ENCODE data around the gene PEX10.

PEX10 gene

DNA sequence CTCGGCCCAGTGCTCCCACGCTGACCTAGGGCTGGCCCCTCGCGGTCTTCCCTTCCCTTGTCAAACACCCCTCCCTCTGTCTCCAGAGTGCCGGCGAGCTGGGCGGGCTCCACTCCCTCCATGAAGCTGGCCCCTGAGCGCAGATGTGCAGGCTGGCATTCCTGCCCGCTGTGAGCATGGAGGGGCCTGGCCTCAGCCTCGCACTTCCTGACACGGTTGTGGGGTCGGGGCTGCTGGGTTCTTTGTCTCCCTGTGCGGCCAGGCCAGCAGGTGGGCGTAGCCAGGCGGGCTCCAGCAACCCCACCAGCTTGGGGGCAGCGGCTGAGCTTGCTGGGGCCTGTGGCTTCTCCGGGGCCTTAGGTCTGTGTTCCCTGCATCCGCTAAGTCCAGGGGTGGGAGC is 14.2 kb upstream of the PEX10 start:
- H3K4me1 ChIP-seq (ENCODE audit: control insufficient read depth, insufficient read depth, low read length), result no peaks in the 10 kb centered on the region
- no peak overlapping the region for H3K4me3 ChIP-seq (ENCODE audit: low read length in 2 of 2)
- peaks cover 5 to 12% of the 10 kb centered on the region in 2 donors for H3K9me3 ChIP-seq (ENCODE audit: control insufficient read depth in 2 of 2, low read length in 2 of 2)
- H3K9ac ChIP-seq (ENCODE audit: low read length in 2 of 2), result no peak overlapping the region
- no peaks in the 10 kb centered on the region for H3K36me3 ChIP-seq (ENCODE audit: control insufficient read depth in 2 of 2, insufficient read depth in 2 of 2, low read length in 2 of 2)
- H3K27ac ChIP-seq (ENCODE audit: low read length), result no peak overlapping the region
- H3K27me3 ChIP-seq (ENCODE audit: control insufficient read depth in 1 of 2, insufficient read depth in 2 of 2, low read length in 2 of 2), result peaks cover 6 to 15% of the 10 kb centered on the region in 2 donors

DNA sequence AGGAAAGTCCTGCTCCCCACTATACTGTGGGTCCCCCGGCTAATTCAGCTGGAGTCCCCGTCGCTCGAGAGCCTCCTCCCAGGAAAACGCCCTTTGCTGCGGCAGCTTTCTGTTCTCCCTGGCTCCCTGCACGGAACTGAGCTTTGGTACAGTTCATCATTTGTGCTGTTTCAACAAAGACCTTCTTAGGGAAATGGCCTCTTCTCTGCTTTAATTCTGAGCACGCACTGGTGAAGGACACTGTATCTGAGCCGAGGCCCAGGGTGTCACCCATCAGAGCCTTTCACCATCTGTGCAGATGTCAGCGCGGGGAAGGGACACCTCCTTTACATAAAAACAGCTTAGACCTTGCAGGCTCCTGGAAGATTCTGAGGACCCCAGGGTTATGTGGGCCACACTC is 13.5 kb upstream of the PEX10 start:
- Histone ChIP-seq H3K4me3 (ENCODE audit: low read length in 2 of 2) (no peak overlapping the region), H3K27me3 (ENCODE audit: control insufficient read depth in 1 of 2, insufficient read depth in 2 of 2, low read length in 2 of 2) (peaks cover 1 to 15% of the 10 kb centered on the region in 2 donors), H3K9ac (ENCODE audit: low read length in 2 of 2) (no peak overlapping the region), H3K9me3 (ENCODE audit: control insufficient read depth in 2 of 2, low read length in 2 of 2) (peaks cover 5 to 12% of the 10 kb centered on the region in 2 donors), H3K36me3 (ENCODE audit: control insufficient read depth in 2 of 2, insufficient read depth in 2 of 2, low read length in 2 of 2) (no peaks in the 10 kb centered on the region), H3K27ac (ENCODE audit: low read length) (no peak overlapping the region), H3K4me1 (ENCODE audit: control insufficient read depth, insufficient read depth, low read length) (no peaks in the 10 kb centered on the region)

DNA sequence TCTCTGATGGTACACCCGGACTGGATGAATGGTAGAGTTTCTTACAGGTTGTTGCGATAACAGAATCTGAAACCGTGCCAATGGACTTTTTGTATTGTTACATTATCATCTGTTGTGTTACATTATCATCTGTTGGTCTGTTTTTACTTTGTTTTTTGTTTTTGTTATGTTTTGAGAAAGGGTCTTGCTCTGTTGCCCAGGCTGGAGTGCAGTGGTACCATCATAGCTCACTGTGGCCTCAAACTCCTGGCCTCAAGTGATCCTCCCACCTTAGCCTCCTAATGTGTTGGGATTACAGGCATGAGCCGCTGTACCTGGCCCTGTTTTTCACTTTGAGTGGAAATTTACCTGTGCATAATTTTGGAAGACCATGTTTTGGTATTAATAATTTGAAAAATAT is 10.2 kb upstream of the PEX10 start:
- Histone ChIP-seq H3K36me3 (ENCODE audit: control insufficient read depth in 2 of 2, insufficient read depth in 2 of 2, low read length in 2 of 2) (no peaks in the 10 kb centered on the region), H3K27me3 (ENCODE audit: control insufficient read depth in 1 of 2, insufficient read depth in 2 of 2, low read length in 2 of 2) (peaks cover 26% of the 10 kb centered on the region in 2 donors), H3K4me3 (ENCODE audit: low read length in 2 of 2) (no peak overlapping the region), H3K4me1 (ENCODE audit: control insufficient read depth, insufficient read depth, low read length) (no peaks in the 10 kb centered on the region), H3K27ac (ENCODE audit: low read length) (no peak overlapping the region), H3K9ac (ENCODE audit: low read length in 2 of 2) (no peak overlapping the region), H3K9me3 (ENCODE audit: control insufficient read depth in 2 of 2, low read length in 2 of 2) (peaks cover 5 to 9% of the 10 kb centered on the region in 2 donors)

- H3K36me3 ChIP-seq (ENCODE audit: control insufficient read depth in 2 of 2, insufficient read depth in 2 of 2, low read length in 2 of 2), result no peaks in the 10 kb centered on the region
Measured at GRCh38 chr1:2419416-2419815, 7.1 kb upstream of the PEX10 start.

DNA sequence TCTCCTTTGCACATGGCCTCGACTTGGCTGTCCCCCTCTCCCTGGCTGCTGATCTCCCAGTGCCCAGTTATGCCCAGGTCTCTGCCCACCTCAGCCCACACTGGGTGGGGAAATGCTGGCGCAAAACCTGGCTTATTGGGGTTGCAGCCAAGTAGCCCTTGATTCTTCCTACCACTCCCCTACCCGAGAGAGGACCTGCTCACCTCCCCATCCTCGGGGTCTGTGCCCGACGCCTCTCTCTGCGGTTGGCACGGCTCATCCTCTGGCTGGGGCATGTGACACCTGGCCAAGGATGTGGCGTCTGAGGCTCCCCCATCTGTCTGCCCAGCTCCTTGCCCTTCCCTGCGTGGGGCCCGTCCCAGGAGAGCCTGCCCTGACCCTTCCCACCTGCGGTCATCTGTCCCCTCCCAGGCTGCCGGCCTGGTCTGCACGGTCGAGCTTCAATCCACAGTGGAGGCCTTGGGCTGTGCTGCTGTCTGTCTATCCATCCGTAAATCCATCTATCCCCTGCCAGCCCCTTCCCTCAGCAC is 6.5 kb upstream of the PEX10 start:
- Histone ChIP-seq H3K4me1 (ENCODE audit: control insufficient read depth, insufficient read depth, low read length) (peaks cover 8% of the 10 kb centered on the region), H3K27me3 (ENCODE audit: control insufficient read depth in 1 of 2, insufficient read depth in 2 of 2, low read length in 2 of 2) (peaks cover 30 to 37% of the 10 kb centered on the region in 2 donors), H3K4me3 (ENCODE audit: low read length in 2 of 2) (no peak overlapping the region), H3K9me3 (ENCODE audit: control insufficient read depth in 2 of 2, low read length in 2 of 2) (peaks cover 5 to 9% of the 10 kb centered on the region in 2 donors), H3K9ac (ENCODE audit: low read length in 2 of 2) (no peak overlapping the region), H3K27ac (ENCODE audit: low read length) (no peak overlapping the region), H3K36me3 (ENCODE audit: control insufficient read depth in 2 of 2, insufficient read depth in 2 of 2, low read length in 2 of 2) (no peaks in the 10 kb centered on the region)

More at GRCh38 chr1:2419416-2419815, 7.1 kb upstream of the PEX10 start:
- H3K4me1 ChIP-seq (ENCODE audit: control insufficient read depth, insufficient read depth, low read length), result peaks cover 2% of the 10 kb centered on the region
- no peak overlapping the region for H3K27ac ChIP-seq (ENCODE audit: low read length)
- no peak overlapping the region for H3K4me3 ChIP-seq (ENCODE audit: low read length in 2 of 2)
- no peak overlapping the region for H3K9ac ChIP-seq (ENCODE audit: low read length in 2 of 2)
- H3K9me3 ChIP-seq (ENCODE audit: control insufficient read depth in 2 of 2, low read length in 2 of 2), result peaks cover 5 to 9% of the 10 kb centered on the region in 2 donors
- peaks cover 30 to 37% of the 10 kb centered on the region in 2 donors for H3K27me3 ChIP-seq (ENCODE audit: control insufficient read depth in 1 of 2, insufficient read depth in 2 of 2, low read length in 2 of 2)

DNA sequence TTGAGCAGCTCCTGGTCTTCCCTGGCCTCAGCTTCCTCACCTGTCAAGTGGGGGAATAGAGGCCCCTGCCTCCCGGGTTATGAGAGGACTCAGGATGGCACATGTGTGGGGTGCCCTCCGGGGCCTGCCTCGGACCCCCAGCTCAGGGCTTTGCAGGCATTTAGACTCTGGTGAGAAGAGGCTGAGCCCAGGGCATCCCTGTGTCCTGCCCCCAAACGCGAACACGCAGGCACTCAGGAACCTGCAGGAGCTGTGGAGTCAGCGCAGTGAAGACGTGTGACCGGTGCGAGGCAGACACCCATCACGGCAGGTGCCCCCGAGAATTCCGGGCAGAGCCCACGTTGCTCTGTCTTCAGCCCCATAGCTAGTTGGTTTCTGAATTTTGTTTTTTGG is 5.5 kb upstream of the PEX10 start:
- no peak overlapping the region for H3K4me3 ChIP-seq (ENCODE audit: low read length in 2 of 2)
- no peak overlapping the region for H3K27ac ChIP-seq (ENCODE audit: low read length)
- H3K9ac ChIP-seq (ENCODE audit: low read length in 2 of 2), result no peak overlapping the region
- H3K9me3 ChIP-seq (ENCODE audit: control insufficient read depth in 2 of 2, low read length in 2 of 2), result peaks cover 0 to 2% of the 10 kb centered on the region in 2 donors
- peaks cover 17% of the 10 kb centered on the region for H3K4me1 ChIP-seq (ENCODE audit: control insufficient read depth, insufficient read depth, low read length)
- H3K36me3 ChIP-seq (ENCODE audit: control insufficient read depth in 2 of 2, insufficient read depth in 2 of 2, low read length in 2 of 2), result no peaks in the 10 kb centered on the region
- peaks cover 30 to 37% of the 10 kb centered on the region in 2 donors for H3K27me3 ChIP-seq (ENCODE audit: control insufficient read depth in 1 of 2, insufficient read depth in 2 of 2, low read length in 2 of 2)

- H3K4me3 ChIP-seq (ENCODE audit: low read length in 2 of 2), result no peak overlapping the region
Measured at GRCh38 chr1:2417083-2417832, 4.9 kb upstream of the PEX10 start.

DNA sequence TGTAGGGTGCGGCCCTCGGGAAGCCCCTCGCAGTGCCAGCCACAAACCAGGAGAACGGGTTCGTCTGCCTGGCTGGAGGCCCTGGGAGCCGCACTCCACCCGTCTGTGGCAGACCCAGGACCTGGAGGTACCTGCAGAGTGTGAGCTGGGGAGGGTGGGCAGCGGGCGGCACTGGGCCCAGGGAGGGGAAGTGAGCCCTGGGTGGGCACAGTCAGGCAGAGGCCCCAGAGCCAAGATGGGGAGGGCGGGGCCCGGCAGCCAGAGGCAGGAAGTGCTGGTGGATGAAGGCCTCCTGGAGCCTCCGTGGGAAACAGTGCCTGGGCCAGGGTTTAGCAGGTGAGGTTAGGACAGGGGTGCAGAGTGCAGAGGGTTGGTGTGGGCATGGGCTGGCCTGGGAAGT is 4.0 kb upstream of the PEX10 start:
- Histone ChIP-seq H3K9me3 (ENCODE audit: control insufficient read depth in 2 of 2, low read length in 2 of 2) (no peaks in the 10 kb centered on the region), H3K9ac (ENCODE audit: low read length in 2 of 2) (no peak overlapping the region), H3K4me3 (ENCODE audit: low read length in 2 of 2) (no peak overlapping the region), H3K36me3 (ENCODE audit: control insufficient read depth in 2 of 2, insufficient read depth in 2 of 2, low read length in 2 of 2) (no peaks in the 10 kb centered on the region), H3K27me3 (ENCODE audit: control insufficient read depth in 1 of 2, insufficient read depth in 2 of 2, low read length in 2 of 2) (peaks cover 30 to 37% of the 10 kb centered on the region in 2 donors), H3K4me1 (ENCODE audit: control insufficient read depth, insufficient read depth, low read length) (peaks cover 25% of the 10 kb centered on the region), H3K27ac (ENCODE audit: low read length) (no peak overlapping the region)

More at GRCh38 chr1:2417083-2417832, 4.9 kb upstream of the PEX10 start:
- H3K9ac ChIP-seq (ENCODE audit: low read length in 2 of 2), result no peak overlapping the region
- no peak overlapping the region for H3K27ac ChIP-seq (ENCODE audit: low read length)
- H3K9me3 ChIP-seq (ENCODE audit: control insufficient read depth in 2 of 2, low read length in 2 of 2), result no peaks in the 10 kb centered on the region
- H3K27me3 ChIP-seq (ENCODE audit: control insufficient read depth in 1 of 2, insufficient read depth in 2 of 2, low read length in 2 of 2), result peaks cover 30 to 37% of the 10 kb centered on the region in 2 donors
- H3K36me3 ChIP-seq (ENCODE audit: control insufficient read depth in 2 of 2, insufficient read depth in 2 of 2, low read length in 2 of 2), result no peaks in the 10 kb centered on the region
- peaks cover 17% of the 10 kb centered on the region for H3K4me1 ChIP-seq (ENCODE audit: control insufficient read depth, insufficient read depth, low read length)

DNA sequence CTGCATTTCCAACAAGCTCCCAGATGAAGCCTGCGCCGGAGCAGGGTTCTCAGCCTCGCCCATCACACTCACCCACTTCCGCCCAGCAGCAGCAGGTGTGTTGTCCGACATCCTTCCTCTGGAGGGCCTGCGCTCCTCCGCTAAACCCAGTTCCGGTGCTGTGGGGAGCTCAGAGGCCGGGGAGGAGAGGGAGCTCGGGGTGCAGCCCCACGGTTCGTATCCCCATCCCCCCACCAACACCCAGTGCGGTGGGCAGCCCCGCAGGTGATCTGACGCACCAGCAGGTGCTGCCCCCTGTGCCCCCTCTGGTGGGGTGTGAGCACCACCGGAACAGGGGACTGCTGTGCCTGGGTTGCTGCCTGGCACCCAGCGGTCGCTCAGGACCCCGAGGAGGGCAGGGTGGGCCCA is 3.4 kb upstream of the PEX10 start:
- Histone ChIP-seq H3K27me3 (ENCODE audit: control insufficient read depth in 1 of 2, insufficient read depth in 2 of 2, low read length in 2 of 2) (peaks cover 26 to 37% of the 10 kb centered on the region in 2 donors), H3K9me3 (ENCODE audit: control insufficient read depth in 2 of 2, low read length in 2 of 2) (no peaks in the 10 kb centered on the region), H3K4me1 (ENCODE audit: control insufficient read depth, insufficient read depth, low read length) (peaks cover 25% of the 10 kb centered on the region), H3K36me3 (ENCODE audit: control insufficient read depth in 2 of 2, insufficient read depth in 2 of 2, low read length in 2 of 2) (no peaks in the 10 kb centered on the region), H3K27ac (ENCODE audit: low read length) (no peak overlapping the region), H3K9ac (ENCODE audit: low read length in 2 of 2) (no peak overlapping the region), H3K4me3 (ENCODE audit: low read length in 2 of 2) (no peak overlapping the region)

- H3K4me3 ChIP-seq (ENCODE audit: low read length in 2 of 2), result no peak overlapping the region
- no peaks in the 10 kb centered on the region for H3K36me3 ChIP-seq (ENCODE audit: control insufficient read depth in 2 of 2, insufficient read depth in 2 of 2, low read length in 2 of 2)
- no peak overlapping the region for H3K27ac ChIP-seq (ENCODE audit: low read length)
- H3K9ac ChIP-seq (ENCODE audit: low read length in 2 of 2), result no peak overlapping the region
- H3K9me3 ChIP-seq (ENCODE audit: control insufficient read depth in 2 of 2, low read length in 2 of 2), result no peaks in the 10 kb centered on the region
- peaks cover 25 to 33% of the 10 kb centered on the region in 2 donors for H3K27me3 ChIP-seq (ENCODE audit: control insufficient read depth in 1 of 2, insufficient read depth in 2 of 2, low read length in 2 of 2)
- H3K4me1 ChIP-seq (ENCODE audit: control insufficient read depth, insufficient read depth, low read length), result peaks cover 25% of the 10 kb centered on the region
Measured at GRCh38 chr1:2415337-2415736, 3.0 kb upstream of the PEX10 start.
